PC-3 (cell line): ENCODE measurements around the gene SPEF1. TPM values are rescaled to one million over a fixed set of nuclear protein-coding genes. Genes with fewer than 3 reads are reported as not detected.

ENCODE experiments used
- ATAC-seq: fragments of 200-7000 bp; cut with Tn5 transposase; 2 replicates; pipeline ENCODE4 v1.9.1; 2020; ENCODE audit warnings: mild to moderate bottlenecking, moderate library complexity
- BruUV-seq: library from RNA; stranded (reverse); fragments of 400-500 nt; replicated peaks from 2 replicates; lab custom pipeline; 2021; lab: Mats Ljungman, UMichigan
- CTCF ChIA-PET: fragments of 300-600 bp; sonication (Branson Sonifier 250); formaldehyde crosslinking; loops from one replicate; lab custom pipeline; 2022; ENCODE audit warnings: antibody characterized with exemption; lab: Charles Lee
- POLR2A ChIA-PET: fragments of 300-600 bp; sonication (Branson Sonifier 250); formaldehyde crosslinking; loops from one replicate; lab custom pipeline; 2022; ENCODE audit warnings: antibody characterized with exemption; ENCODE audit not compliant: unreplicated experiment; lab: Charles Lee
- DNase-seq: peaks from one replicate; pipeline ENCODE4 v3.0.0-alpha.2; 2015
- H2AFZ ChIP-seq: fragments of 300-600 bp; sonication (generic); 2 replicates; pipeline ENCODE4 v1.6.0; 2016; ENCODE audit warnings: antibody characterized with exemption, low read length
- H3F3A ChIP-seq: fragments of 300-600 bp; sonication (generic); one replicate; pipeline ENCODE4 v1.6.0; 2017; ENCODE audit warnings: antibody characterized with exemption, low read length, control low read depth, mild to moderate bottlenecking; ENCODE audit not compliant: unreplicated experiment
- H3K27ac ChIP-seq: fragments of 300-600 bp; sonication (generic); 2 replicates; pipeline ENCODE4 v1.5.1; 2016; ENCODE audit warnings: mild to moderate bottlenecking, low read length
- H3K27me3 ChIP-seq: fragments of 300-600 bp; sonication (generic); 2 replicates; pipeline ENCODE4 v1.6.1; 2016; ENCODE audit warnings: low read length, mixed read lengths
- H3K36me3 ChIP-seq: fragments of 300-600 bp; sonication (generic); 2 replicates; pipeline ENCODE4 v1.6.1; 2016; ENCODE audit warnings: low read depth, mixed run types, low read length, mixed read lengths
- H3K4me1 ChIP-seq: fragments of 300-600 bp; sonication (generic); 2 replicates; pipeline ENCODE4 v1.5.1; 2016; ENCODE audit warnings: low read length; ENCODE audit not compliant: insufficient read depth
- H3K4me2 ChIP-seq: fragments of 300-600 bp; sonication (generic); 2 replicates; pipeline ENCODE4 v1.6.0; 2016; ENCODE audit warnings: low read length
- H3K4me3 ChIP-seq: fragments of 300-600 bp; sonication (generic); 2 replicates; pipeline ENCODE4 v1.5.1; 2016; ENCODE audit warnings: mild to moderate bottlenecking, low read length, mixed read lengths
- H3K79me2 ChIP-seq: fragments of 300-600 bp; sonication (generic); 2 replicates; pipeline ENCODE4 v1.6.1; 2017; ENCODE audit warnings: low read length, mixed read lengths
- H3K9ac ChIP-seq: fragments of 300-600 bp; sonication (generic); 2 replicates; pipeline ENCODE4 v1.6.0; 2016; ENCODE audit warnings: mild to moderate bottlenecking, low read length
- H3K9me2 ChIP-seq: fragments of 300-600 bp; sonication (generic); replicated peaks from 2 replicates; pipeline ENCODE4 v1.6.1; 2016; ENCODE audit warnings: mixed run types, low read length, mixed read lengths
- H3K9me3 ChIP-seq: fragments of 300-600 bp; sonication (generic); 2 replicates; pipeline ENCODE4 v1.6.1; 2016; ENCODE audit warnings: low read length, mixed read lengths
- H4K20me1 ChIP-seq: fragments of 300-600 bp; sonication (generic); 2 replicates; pipeline ENCODE4 v1.6.1; 2016; ENCODE audit warnings: low read length, mixed read lengths
- EZH2 ChIP-seq: fragments of 300-600 bp; sonication (generic); IDR thresholded peaks from one replicate; pipeline ENCODE4 v1.6.1; 2017; ENCODE audit warnings: antibody characterized with exemption, mild to moderate bottlenecking, low read length; ENCODE audit not compliant: unreplicated experiment
- EZH2phosphoT487 ChIP-seq: fragments of 300-600 bp; sonication (generic); IDR thresholded peaks from 2 replicates; pipeline ENCODE4 v1.6.1; 2018; ENCODE audit warnings: mild to moderate bottlenecking, antibody characterized with exemption, low read length, borderline replicate concordance
- intact Hi-C: fragments of 100-400 bp; cut with micrococcal nuclease; formaldehyde crosslinking; loops from 2 replicates; pipeline ENCODE4 v1.9.0; 2023
- total RNA-seq: library from RNA; depleted of rRNA; stranded (reverse); fragments of >200 nt; gene quantifications from 2 replicates; pipeline ENCODE4 v1.2.3, GENCODE V29; 2014
- TF ChIP-seq, protein P1 (sequence below): fragments of 300-600 bp; sonication (generic); conservative IDR thresholded peaks from 2 replicates; pipeline ENCODE4 v1.5.1; 2017; ENCODE audit warnings: antibody characterized with exemption, low read depth, mild to moderate bottlenecking, low read length

SPEF1 gene
- total RNA-seq, 1 experiment from 2014 or later = 2.0 TPM

DNA sequence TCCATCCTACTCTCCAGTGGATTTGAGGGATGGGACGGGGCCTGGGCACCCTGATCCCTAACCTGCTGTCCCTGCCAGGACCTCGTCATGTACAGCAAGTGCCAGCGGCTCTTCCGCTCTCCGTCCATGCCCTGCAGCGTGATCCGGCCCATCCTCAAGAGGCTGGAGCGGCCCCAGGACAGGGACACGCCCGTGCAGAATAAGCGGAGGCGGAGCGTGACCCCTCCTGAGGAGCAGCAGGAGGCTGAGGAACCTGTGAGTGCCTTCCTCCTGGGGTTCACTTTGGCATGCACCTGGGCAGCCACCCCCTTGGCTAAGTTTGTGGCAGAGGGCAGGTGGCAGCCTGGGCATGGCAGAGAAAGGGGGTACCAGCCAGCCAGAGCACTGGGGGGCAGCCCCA lies 20.6 kb upstream of the SPEF1 start:
- Histone ChIP-seq H3K9me2 (no peaks in the 10 kb centered on the region), H3K79me2 (peaks cover 38% of the 10 kb centered on the region), H3K4me3 (no peak overlapping the region), H3K9ac (no peak overlapping the region), H3K27me3 (no peaks in the 10 kb centered on the region), H3K4me2 (no peak overlapping the region), H3K4me1 (peaks cover 44% of the 10 kb centered on the region), H2AFZ (no peak overlapping the region), H3K27ac (no peak overlapping the region), H4K20me1 (no peaks in the 10 kb centered on the region), H3F3A (peaks cover 2% of the 10 kb centered on the region), H3K9me3 (no peaks in the 10 kb centered on the region), H3K36me3 (peaks cover 84% of the 10 kb centered on the region)
- CTCF ChIA-PET = no interaction called here
- DNase-seq (no peak), ATAC-seq (no peak)
- intact Hi-C loops = no loop called here
- TF ChIP-seq EZH2 (no peak), EZH2phosphoT487 (no peak)
- TF ChIP-seq, protein P1, sequence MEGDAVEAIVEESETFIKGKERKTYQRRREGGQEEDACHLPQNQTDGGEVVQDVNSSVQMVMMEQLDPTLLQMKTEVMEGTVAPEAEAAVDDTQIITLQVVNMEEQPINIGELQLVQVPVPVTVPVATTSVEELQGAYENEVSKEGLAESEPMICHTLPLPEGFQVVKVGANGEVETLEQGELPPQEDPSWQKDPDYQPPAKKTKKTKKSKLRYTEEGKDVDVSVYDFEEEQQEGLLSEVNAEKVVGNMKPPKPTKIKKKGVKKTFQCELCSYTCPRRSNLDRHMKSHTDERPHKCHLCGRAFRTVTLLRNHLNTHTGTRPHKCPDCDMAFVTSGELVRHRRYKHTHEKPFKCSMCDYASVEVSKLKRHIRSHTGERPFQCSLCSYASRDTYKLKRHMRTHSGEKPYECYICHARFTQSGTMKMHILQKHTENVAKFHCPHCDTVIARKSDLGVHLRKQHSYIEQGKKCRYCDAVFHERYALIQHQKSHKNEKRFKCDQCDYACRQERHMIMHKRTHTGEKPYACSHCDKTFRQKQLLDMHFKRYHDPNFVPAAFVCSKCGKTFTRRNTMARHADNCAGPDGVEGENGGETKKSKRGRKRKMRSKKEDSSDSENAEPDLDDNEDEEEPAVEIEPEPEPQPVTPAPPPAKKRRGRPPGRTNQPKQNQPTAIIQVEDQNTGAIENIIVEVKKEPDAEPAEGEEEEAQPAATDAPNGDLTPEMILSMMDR = no peak
- POLR2A ChIA-PET = no interaction called here
- no TSS peak for BruUV-seq

DNA sequence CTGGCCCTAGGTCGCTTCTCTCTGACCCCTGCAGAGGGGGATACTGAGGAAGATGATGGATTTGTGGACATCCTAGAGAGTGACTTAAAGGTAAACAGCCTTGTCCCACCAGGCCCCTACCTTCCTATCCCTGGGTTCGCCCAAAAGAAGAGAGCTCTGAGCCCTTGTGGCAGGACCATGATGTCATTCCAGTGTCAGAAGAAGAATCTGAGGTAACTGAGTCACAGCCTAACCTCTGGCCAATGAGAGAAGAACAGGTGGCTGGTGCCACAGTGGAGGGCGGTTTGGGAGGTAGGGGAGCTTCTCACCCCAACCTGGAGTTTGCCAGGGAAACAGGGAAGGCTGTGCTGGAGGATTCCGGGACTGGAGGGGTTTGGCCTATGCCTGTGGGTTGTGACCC lies 20.1 kb upstream of the SPEF1 start:
- Histone ChIP-seq H4K20me1 (no peaks in the 10 kb centered on the region), H3K4me2 (no peak overlapping the region), H3K4me1 (peaks cover 38% of the 10 kb centered on the region), H3K79me2 (peaks cover 44% of the 10 kb centered on the region), H3K36me3 (peaks cover 83% of the 10 kb centered on the region), H3K9ac (no peak overlapping the region), H3K9me3 (no peaks in the 10 kb centered on the region), H3F3A (no peaks in the 10 kb centered on the region), H3K27me3 (no peaks in the 10 kb centered on the region), H2AFZ (no peak overlapping the region), H3K4me3 (no peak overlapping the region), H3K9me2 (no peaks in the 10 kb centered on the region), H3K27ac (no peak overlapping the region)
- DNase-seq = no peak
- POLR2A ChIA-PET = no interaction called here
- ATAC-seq = no peak
- CTCF ChIA-PET = no interaction called here
- BruUV-seq = no TSS peak
- intact Hi-C loops = no loop called here
- TF ChIP-seq EZH2phosphoT487 (no peak), EZH2 (no peak)
- TF ChIP-seq, protein P1 = no peak

DNA sequence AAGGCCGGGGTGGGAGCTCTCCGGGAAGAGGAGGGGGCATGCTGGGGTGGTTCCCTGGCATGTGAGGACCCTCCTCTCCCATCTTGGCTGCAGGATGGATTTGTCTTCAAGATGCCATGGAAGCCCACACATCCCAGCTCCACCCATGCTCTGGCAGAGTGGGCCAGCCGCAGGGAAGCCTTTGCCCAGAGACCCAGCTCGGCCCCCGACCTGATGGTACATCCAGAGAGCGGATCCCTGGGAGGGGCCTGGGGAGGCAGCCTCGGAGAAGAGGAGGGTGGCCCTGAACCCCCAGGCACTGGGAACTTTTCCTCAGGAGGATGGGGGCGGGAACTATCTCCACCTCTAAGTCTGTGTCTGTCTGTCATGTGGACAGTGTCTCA lies 19.6 kb upstream of the SPEF1 start:
- no peak for DNase-seq
- peaks cover 79% of the 10 kb centered on the region for H3K36me3 ChIP-seq
- H3K27me3 ChIP-seq = no peaks in the 10 kb centered on the region
- BruUV-seq = no TSS peak
- H2AFZ ChIP-seq = no peak overlapping the region
- H3K79me2 ChIP-seq = peaks cover 44% of the 10 kb centered on the region
- no peak overlapping the region for H3K27ac ChIP-seq
- H3K9me2 ChIP-seq = no peaks in the 10 kb centered on the region
- ATAC-seq = no peak
- H3K9me3 ChIP-seq = no peaks in the 10 kb centered on the region
- H3K9ac ChIP-seq = no peak overlapping the region
- no peaks in the 10 kb centered on the region for H3F3A ChIP-seq
- intact Hi-C loops = no loop called here
- H3K4me1 ChIP-seq = peaks cover 34% of the 10 kb centered on the region
- no peak overlapping the region for H3K4me2 ChIP-seq
- TF ChIP-seq, protein P1 = no peak
- TF ChIP-seq EZH2phosphoT487 (no peak), EZH2 (no peak)
- POLR2A ChIA-PET = no interaction called here
- no peak overlapping the region for H3K4me3 ChIP-seq
- no peaks in the 10 kb centered on the region for H4K20me1 ChIP-seq
- CTCF ChIA-PET = no interaction called here
